ENCODE results near the gene BID. TPM values are rescaled to one million over a fixed set of nuclear protein-coding genes. Genes with fewer than 3 reads are reported as not detected.

BID gene
- total and polyA plus RNA-seq, 10 of the 15 experiments (the other 5 are each of a cell fraction or from before 2014, with no cell fraction given), result 7.9 to 241 (median 136) TPM

DNA sequence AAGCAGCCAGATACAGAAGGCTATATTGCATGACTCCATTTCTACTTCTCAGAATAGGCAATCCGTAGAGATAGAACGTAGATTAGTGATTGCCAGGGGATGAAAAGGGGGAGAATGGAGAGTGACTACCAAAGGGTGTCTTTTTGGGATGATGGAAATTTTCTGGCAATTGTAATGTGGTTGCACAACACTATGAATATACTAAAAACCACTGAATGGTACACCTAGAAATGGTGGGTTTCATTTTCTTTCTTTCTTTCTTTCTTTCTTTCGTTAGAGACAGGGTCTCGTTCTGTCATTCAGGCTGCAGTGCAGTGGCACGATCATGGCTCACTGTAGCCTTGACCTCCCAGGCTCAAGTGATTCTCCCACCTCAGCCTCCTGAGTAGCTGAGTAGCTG is 54.4 kb downstream of the BID start (continued):
- TF ChIP-seq, protein P1, sequence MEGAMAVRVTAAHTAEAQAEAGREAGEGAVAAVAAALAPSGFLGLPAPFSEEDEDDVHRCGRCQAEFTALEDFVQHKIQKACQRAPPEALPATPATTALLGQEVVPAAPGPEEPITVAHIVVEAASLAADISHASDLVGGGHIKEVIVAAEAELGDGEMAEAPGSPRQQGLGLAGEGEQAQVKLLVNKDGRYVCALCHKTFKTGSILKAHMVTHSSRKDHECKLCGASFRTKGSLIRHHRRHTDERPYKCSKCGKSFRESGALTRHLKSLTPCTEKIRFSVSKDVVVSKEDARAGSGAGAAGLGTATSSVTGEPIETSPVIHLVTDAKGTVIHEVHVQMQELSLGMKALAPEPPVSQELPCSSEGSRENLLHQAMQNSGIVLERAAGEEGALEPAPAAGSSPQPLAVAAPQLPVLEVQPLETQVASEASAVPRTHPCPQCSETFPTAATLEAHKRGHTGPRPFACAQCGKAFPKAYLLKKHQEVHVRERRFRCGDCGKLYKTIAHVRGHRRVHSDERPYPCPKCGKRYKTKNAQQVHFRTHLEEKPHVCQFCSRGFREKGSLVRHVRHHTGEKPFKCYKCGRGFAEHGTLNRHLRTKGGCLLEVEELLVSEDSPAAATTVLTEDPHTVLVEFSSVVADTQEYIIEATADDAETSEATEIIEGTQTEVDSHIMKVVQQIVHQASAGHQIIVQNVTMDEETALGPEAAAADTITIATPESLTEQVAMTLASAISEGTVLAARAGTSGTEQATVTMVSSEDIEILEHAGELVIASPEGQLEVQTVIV (IDR thresholded peaks at IDR 0.05; ENCODE audit: borderline replicate concordance, partially characterized antibody), result no peak
- TF ChIP-seq CHD1 (IDR thresholded peaks at IDR 0.05; ENCODE audit: low read depth, low read length) (no peak), SREBF2 (IDR thresholded peaks at IDR 0.05; ENCODE audit: low read length) (no peak), TBL1XR1 (IDR thresholded peaks at IDR 0.05; ENCODE audit: low read depth, low read length) (no peak), MYB (IDR thresholded peaks at IDR 0.05; ENCODE audit: borderline replicate concordance, low read depth, low read length) (no peak)

DNA sequence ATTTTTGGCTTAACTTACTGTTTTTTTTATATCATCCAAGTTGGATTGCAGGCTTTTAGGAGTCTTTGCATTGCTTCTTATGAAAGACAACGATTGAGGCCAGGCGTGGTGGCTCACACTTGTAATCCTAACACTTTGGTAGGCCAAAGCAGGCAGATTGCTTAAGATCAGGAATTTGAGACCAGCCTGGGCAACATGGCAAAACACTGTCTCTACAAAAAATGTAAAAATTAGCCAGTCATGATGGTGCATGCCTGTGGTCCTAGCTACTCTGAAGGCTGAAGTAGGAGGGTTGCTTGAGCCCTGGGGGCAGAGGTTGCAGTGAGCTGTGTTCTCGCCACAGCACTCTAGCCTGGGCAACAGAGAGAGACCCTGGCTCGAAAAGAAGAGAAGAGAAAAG is 56.6 kb downstream of the BID start:
- Histone ChIP-seq H3K9me3 (replicated peaks; ENCODE audit: control insufficient read depth, insufficient read depth, low read length) (no peaks in the 10 kb centered on the region), H3K4me3 (no peak overlapping the region), H3K4me2 (ENCODE audit: control insufficient read depth, insufficient read depth) (no peak overlapping the region), H3K79me2 (ENCODE audit: control insufficient read depth, insufficient read depth, low read length) (no peaks in the 10 kb centered on the region), H4K20me1 (ENCODE audit: control insufficient read depth, insufficient read depth) (no peaks in the 10 kb centered on the region), H3K27me3 (replicated peaks in 1 of 2; ENCODE audit: control insufficient read depth in 2 of 2, insufficient read depth in 2 of 2, low read length in 1 of 2) (no peaks in the 10 kb centered on the region), H2AFZ (ENCODE audit: control insufficient read depth, low read depth, low read length) (no peak overlapping the region), H3K9ac (ENCODE audit: control insufficient read depth, insufficient read depth, low read length) (no peak overlapping the region), H3K36me3 (ENCODE audit: control insufficient read depth in 2 of 2, insufficient read depth in 2 of 2, low read length in 1 of 2) (no peaks in the 10 kb centered on the region), H3K27ac (ENCODE audit: control insufficient read depth, insufficient read depth) (no peak overlapping the region), H3K4me1 (ENCODE audit: control insufficient read depth, insufficient read depth, low read length) (no peaks in the 10 kb centered on the region)
- DNase-seq (ENCODE audit: low read depth, low spot score) (no peak), ATAC-seq (no peak), FAIRE-seq (no peak)
- RAD21 ChIA-PET (ENCODE audit: unreplicated experiment), result no interaction called here
- POLR2A ChIA-PET, result no interaction called here
- SMC1A ChIA-PET (ENCODE audit: uncharacterized antibody, unreplicated experiment), result no interaction called here
- 75% methylated on average over 4 of the region's 4 CpGs for WGBS (ENCODE audit: insufficient coverage, insufficient replicate concordance, low lambda C conversion rate, missing lambda C conversion rate)
- intact Hi-C loops (cut with micrococcal nuclease; ENCODE audit: unreplicated experiment), result no loop called here
- BruUV-seq (replicated peaks), result no TSS peak
- in situ Hi-C loops (cut with MboI), result no loop called here
- CTCF ChIA-PET, result no interaction called here
- TF ChIP-seq HDAC6 (IDR thresholded peaks at IDR 0.05; ENCODE audit: unreplicated experiment), result no peak
- TF ChIP-seq, protein P2, sequence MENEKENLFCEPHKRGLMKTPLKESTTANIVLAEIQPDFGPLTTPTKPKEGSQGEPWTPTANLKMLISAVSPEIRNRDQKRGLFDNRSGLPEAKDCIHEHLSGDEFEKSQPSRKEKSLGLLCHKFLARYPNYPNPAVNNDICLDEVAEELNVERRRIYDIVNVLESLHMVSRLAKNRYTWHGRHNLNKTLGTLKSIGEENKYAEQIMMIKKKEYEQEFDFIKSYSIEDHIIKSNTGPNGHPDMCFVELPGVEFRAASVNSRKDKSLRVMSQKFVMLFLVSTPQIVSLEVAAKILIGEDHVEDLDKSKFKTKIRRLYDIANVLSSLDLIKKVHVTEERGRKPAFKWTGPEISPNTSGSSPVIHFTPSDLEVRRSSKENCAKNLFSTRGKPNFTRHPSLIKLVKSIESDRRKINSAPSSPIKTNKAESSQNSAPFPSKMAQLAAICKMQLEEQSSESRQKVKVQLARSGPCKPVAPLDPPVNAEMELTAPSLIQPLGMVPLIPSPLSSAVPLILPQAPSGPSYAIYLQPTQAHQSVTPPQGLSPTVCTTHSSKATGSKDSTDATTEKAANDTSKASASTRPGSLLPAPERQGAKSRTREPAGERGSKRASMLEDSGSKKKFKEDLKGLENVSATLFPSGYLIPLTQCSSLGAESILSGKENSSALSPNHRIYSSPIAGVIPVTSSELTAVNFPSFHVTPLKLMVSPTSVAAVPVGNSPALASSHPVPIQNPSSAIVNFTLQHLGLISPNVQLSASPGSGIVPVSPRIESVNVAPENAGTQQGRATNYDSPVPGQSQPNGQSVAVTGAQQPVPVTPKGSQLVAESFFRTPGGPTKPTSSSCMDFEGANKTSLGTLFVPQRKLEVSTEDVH (IDR thresholded peaks at IDR 0.05; ENCODE audit: low read depth, partially characterized antibody), result no peak
- TF ChIP-seq IRF4 (IDR thresholded peaks at IDR 0.05; ENCODE audit: low read depth, low read length), result no peak
- no peak for TF ChIP-seq SPI1 (IDR thresholded peaks at IDR 0.05; ENCODE audit: borderline replicate concordance, insufficient read depth, low read depth, low read length)
- no peak for TF ChIP-seq GABPA (IDR thresholded peaks at IDR 0.05; ENCODE audit: low read depth)
- TF ChIP-seq, protein P3, sequence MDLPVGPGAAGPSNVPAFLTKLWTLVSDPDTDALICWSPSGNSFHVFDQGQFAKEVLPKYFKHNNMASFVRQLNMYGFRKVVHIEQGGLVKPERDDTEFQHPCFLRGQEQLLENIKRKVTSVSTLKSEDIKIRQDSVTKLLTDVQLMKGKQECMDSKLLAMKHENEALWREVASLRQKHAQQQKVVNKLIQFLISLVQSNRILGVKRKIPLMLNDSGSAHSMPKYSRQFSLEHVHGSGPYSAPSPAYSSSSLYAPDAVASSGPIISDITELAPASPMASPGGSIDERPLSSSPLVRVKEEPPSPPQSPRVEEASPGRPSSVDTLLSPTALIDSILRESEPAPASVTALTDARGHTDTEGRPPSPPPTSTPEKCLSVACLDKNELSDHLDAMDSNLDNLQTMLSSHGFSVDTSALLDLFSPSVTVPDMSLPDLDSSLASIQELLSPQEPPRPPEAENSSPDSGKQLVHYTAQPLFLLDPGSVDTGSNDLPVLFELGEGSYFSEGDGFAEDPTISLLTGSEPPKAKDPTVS (IDR thresholded peaks at IDR 0.05; ENCODE audit: low read depth, low read length), result no peak
- TF ChIP-seq ZNF622 (IDR thresholded peaks at IDR 0.05), result no peak
- no peak for TF ChIP-seq MEF2B (IDR thresholded peaks at IDR 0.05; ENCODE audit: partially characterized antibody, poor library complexity, severe bottlenecking)
- TF ChIP-seq CHD1 (IDR thresholded peaks at IDR 0.05; ENCODE audit: low read depth, low read length), result no peak
- TF ChIP-seq FOS (IDR thresholded peaks at IDR 0.05; ENCODE audit: borderline replicate concordance, extremely low read depth, insufficient read length), result no peak

All from GM12878 (cell line).